Measurements from ENCODE around the gene WDR93. TPM values are rescaled to one million over a fixed set of nuclear protein-coding genes. Genes with fewer than 3 reads are reported as not detected.
A peak's percentile ranks its signal among the peaks of the same experiment; 100 is the strongest.

The WDR93 gene
- total RNA-seq, 1 donor from 2014 or later = not detected

GRCh38 chr15:89747708-89748682 is 57.4 kb downstream of the WDR93 start:
- no peak for DNase-seq (ENCODE audit: low read depth in 2 of 2)

DNA sequence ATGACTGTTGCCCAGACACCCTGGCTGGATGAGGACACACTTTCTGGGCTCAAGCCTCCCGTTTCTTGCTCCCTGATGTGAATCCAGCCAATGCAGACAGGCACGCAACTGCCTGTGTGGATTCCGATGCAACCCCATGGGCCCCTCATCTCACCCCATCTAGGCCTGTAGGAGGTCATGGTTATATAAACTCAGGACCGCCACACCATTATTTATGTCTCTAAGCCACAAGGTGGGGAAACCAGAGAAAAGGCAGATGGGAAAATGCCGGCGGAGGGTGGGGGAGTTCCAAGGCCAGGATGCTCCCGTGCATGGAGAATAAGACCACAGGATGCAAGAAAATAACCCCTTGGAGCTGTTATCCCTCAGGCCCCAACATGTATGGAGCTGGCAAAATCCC is 58.4 kb downstream of the WDR93 start:
- DNase-seq (ENCODE audit: low read depth in 2 of 2) = no peak

DNA sequence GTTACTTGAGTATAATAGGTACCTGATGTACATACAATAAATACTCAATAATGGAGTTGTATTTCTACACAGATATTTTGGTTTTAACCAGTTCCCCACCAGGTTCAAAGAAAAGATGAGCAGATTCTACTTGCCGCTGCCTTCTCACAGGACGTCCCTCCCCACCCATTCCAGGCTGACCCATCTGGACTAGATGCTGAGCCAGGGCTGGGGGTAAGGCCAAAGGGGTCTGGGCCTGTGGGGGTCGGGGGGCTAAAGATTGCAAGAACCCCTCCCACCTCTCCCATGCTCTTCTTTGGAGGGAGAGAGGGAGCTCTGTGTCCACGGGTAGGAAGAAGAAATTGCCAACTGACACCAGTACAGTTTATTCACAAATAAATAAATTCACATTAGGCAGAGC is 58.9 kb downstream of the WDR93 start:
- no peak for DNase-seq (ENCODE audit: low read depth in 2 of 2)

- DNase-seq (ENCODE audit: low read depth in 2 of 2) = no peak
These were observed 59.4 kb downstream of the WDR93 start for GRCh38 chr15:89749951-89750559.

DNA sequence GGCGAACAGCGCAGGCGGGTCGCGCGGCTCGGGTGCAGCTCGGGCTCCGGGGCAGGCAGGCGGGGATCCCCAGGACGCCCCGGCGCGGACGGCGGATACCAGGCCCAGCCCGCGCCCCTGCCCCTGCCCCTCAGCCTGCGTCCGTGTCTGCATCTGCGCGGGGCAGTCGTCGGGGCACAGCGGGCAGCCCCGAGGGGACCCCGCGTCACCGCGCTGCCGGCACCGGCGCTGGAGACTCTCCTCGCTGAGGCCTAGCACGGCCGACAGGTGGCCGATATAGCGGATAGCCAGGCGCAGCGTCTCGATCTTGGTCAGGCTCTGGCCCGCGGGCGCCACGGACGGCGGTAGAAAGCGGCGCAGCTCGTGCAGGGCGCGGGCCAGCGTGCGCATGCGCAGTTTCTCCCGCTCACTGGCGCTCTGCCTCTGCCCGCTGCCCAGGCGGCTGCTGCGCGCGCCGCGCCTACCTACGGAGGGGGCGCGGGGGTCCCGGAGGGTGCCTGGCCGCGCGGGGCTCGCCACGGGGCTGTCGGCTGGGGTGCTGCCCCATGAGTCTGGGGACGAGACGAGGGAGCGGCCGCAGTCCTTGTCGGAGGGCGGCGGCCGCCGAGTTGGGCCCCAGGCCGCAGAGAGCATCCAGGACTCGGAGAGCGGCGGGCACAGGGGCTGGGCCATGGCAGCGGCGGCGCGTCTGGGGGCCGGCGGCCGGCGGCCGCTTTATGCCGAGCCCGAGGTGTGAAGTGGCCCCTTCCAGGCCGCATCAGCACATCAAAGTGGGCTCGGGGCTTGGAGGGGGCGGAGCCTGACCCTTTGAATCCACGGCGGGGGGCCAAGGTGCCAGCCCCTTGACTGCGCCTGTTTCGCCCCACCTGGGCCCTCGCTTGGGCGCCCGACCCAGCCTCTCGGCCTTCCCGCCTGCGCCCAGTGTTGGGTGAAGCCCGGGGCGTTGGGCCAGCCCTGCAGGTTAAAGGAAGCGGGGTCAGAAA is 60.2 kb downstream of the WDR93 start, which contains the start of gene MESP1:
TSS of gene MESP1 (minus strand) at position 690 of the 983 bp plus-strand sequence. CDS start at position 672, 18 bp downstream.
- DNase-seq (ENCODE audit: low read depth in 2 of 2) = peak; percentile 78 to 94

DNA sequence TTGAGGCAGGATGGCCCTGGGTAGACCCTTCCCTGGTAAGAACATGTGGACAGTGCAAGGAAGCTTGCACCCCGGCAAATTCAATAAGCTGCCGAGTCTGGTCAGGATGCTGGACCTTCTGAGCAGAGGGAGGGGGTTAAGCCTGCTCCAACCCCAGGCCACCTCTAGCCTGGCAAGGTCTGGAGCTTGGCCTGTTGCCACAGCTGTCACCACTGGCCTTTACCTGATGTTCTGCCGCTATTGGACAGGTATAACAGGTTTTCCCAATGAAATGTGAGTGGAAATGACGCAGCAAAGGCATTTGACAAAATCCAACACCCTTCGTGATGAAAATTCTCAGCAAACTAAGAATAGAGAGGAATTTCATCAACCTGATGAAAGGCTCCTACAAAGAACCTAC is 61.1 kb downstream of the WDR93 start:
- no peak for DNase-seq (ENCODE audit: low read depth in 2 of 2)

- no peak for DNase-seq (ENCODE audit: low read depth in 2 of 2)
These were observed 63.2 kb downstream of the WDR93 start for GRCh38 chr15:89753855-89754254.

GRCh38 chr15:89754361-89755154 is 63.9 kb downstream of the WDR93 start:
- no peak for DNase-seq (ENCODE audit: low read depth in 2 of 2)

DNA sequence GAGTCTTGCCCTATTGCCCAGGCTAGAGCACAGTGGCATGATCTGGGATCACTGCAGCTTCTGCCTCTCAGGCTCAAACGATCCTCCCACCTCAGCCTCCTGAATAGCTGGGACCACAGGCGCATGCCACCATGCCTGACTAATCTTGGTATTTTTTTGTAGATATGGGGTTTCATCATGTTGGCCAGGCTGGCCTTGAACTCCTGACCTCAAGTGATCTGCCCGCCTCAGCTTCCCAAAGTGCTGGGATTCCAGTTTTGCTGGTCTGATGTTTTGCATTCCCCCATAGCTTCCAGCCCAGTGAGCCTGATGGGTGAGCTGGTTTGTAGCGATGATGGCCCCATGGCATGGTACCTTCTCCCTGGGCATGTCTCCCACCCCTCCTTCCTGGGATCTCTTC is 65.1 kb downstream of the WDR93 start:
- DNase-seq (ENCODE audit: low read depth in 2 of 2) = no peak

GRCh38 chr15:89756897-89757296 is 66.3 kb downstream of the WDR93 start:
- DNase-seq (ENCODE audit: low read depth in 2 of 2) = no peak

GRCh38 chr15:89758283-89758682 is 67.7 kb downstream of the WDR93 start:
- DNase-seq (ENCODE audit: low read depth in 2 of 2) = no peak

DNA sequence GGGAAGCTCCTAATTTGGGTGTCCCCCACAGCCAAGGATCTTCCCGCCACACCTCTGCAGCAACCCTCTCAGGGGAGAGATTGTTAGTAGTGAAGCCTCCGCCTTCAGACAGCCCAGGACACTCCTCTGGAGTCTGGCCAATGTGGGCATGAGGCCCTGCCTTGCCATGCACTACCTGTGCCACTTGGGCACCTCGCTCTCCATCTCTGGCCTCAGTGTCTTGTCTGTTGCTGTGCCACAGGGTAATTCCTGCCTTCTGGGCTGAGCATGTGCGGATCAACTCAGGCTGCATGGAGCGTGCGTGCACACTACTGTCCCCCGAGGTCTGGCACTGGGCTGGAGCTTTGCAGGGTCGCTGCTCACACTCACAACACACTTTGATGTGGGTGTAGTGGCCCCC is 68.4 kb downstream of the WDR93 start:
- DNase-seq (ENCODE audit: low read depth in 2 of 2) = no peak

GRCh38 chr15:89759835-89760234 is 69.2 kb downstream of the WDR93 start:
- no peak for DNase-seq (ENCODE audit: low read depth in 2 of 2)

DNA sequence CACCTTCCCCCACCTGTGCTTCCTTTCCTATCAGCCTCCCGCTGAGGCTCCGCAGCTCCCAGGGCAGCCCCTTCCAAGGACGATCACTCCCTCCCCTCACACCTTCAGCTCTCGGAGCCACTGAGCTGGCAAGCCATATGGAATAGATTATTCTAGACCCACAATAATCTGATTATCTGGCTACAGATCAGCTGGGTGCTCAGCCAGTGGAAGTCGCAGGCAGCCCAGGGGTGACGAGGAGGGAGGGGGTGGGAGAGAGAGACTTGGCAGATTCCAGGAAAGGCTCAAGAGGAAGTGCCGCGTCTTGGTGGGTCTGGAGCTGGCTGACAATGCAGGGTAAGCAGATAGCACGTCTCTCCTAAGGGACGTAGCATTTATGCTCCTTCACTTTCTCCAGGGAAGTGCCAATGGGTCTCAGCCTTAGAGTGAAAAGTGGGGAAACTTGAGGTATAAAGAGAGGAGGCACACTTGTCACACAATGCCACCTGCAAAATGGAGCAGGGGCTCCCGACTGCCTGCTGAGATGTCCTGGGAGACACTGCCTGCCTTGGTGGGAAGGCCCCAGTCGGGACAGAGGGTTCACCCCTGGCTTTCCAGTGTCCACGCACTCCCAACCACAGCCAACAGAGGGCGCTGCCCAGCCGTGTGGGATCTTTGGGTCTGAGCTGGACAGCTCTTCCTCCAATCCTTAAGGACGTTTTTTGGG is 69.8 kb downstream of the WDR93 start:
- DNase-seq (ENCODE audit: low read depth in 2 of 2) = peak; percentile 30 to 66

DNA sequence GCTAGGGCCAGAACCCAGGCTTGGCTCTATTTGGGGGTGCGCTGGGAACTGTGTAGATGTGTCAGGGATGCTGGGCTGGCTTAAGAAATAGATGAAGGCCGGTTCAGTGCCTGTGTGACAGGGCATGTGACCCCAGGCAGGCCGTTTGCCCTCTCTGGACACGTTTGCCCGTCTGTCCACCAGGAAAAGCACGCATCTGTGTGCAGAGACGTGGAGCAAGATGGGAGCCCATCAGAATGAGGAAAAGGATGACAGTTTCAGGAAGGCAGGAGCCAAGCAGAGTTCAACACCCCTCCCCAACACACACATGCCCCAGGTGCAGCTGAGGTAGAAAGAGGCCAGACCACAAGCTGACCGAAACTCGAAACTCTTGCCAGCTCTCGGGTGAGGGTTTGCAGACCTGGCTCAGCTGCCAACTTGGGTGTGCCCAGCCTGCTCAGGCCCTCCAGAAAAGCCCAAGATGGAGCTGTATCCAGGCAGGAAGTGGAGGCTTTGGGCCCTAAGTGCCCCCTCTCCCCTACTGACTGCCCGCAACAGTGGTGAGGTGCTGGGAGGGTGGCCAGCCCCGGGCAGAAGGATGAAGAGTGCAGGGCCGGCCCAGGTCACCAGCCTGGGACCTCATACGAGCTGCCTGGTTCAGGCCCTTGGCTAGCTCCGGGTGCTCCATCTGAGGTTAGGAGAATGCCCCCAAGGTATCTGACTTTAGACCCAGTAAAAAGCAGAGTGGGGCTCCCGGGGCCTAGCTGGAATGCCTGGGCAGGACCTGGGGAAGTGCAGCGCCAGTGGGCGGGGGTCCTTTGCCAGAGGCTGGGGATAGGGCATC is 70.6 kb downstream of the WDR93 start:
- DNase-seq (ENCODE audit: low read depth in 2 of 2) = no peak

DNA sequence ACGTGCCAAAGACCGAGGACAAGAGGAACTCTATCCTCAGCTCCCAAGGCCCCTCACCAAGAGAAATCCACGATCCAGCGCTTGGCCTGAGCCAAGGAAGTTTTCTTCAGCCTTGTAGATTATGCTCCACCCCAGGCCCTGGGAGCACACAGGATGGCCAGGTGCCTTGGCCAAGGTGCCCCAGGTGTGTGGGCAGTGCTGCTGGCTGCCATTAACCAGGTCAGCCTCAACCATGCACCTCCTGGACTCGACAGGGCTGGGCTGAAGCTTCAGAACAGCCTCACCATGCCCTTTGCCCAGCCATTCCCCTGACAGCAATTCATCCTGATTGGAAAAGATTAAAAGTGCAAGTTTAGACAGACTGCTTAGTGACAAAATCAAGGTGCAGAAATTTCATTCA is 71.3 kb downstream of the WDR93 start:
- no peak for DNase-seq (ENCODE audit: low read depth in 2 of 2)

DNA sequence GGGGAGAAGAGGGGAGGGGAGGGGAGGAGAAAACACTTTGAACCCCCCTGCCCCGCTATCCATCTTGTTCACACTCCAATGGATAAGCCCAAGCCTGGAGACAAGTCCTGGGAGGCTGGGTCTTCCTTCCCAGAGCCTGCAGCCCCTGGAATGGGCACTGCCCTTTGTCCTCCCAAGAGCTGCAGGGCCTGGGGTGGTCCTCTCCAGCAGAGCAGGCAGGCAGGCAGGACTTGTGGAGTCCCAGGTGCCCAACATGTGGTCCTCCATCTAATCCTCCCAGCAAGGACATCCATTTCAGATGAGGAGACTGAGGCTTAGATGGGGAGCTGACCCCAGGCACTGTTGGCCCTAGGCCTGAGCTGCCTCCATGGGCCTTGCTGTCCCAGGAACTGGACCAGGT is 75.1 kb downstream of the WDR93 start:
- DNase-seq (ENCODE audit: low read depth in 2 of 2) = no peak

DNA sequence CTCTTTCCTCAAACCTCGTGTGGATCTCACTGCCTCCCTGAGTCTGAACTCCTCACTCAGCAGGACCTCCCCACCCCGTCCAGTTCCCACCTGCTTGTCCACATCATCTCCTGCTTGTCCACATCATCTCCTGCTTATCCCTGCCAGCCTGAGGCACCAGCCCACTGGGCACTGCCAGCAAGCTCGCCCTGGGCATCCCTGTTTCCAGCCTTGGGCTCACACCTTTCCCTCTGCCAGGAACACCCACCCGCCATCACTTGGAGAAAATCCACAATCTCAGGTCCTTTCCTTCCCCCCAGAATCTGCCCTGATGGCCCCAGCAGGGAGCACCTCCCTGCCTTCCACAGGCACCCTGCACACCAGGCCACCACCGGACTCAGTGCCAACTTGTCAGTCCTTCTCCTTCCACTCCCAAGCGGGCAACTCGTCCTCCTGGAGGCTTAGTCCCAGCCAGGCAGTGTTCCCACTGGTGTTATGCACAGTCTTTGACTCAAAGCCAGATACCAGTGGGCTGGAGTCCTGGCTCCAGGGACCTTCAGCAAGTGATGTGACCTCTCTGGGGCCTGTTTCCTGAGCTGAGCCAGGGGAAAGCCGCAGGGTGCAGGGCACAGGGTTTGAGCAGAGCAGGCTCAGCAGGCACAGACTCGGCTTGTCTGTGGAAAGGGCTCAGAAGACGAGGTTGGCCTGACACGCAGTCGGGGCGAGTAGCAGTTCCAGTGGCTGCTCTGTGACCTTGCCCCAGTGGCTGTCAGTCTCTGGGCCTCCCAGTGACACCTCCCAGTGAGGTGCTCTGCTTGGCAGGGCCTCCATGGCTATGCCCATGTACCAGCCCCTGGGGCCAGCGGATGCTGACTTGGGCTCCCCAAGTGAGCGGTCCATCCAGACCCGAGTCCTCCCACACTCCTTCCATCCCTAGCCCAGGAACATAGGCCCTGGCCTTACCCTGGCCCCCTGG is 76.0 kb downstream of the WDR93 start:
- no peak for DNase-seq (ENCODE audit: low read depth in 2 of 2)
